ENCODE data around the gene SIT1.
"Not testable (repeated sequence)": the region's sequence is repeated elsewhere in the genome, so short reads cannot be mapped to it uniquely, and the experiment has no call there.

Gene SIT1

DNA sequence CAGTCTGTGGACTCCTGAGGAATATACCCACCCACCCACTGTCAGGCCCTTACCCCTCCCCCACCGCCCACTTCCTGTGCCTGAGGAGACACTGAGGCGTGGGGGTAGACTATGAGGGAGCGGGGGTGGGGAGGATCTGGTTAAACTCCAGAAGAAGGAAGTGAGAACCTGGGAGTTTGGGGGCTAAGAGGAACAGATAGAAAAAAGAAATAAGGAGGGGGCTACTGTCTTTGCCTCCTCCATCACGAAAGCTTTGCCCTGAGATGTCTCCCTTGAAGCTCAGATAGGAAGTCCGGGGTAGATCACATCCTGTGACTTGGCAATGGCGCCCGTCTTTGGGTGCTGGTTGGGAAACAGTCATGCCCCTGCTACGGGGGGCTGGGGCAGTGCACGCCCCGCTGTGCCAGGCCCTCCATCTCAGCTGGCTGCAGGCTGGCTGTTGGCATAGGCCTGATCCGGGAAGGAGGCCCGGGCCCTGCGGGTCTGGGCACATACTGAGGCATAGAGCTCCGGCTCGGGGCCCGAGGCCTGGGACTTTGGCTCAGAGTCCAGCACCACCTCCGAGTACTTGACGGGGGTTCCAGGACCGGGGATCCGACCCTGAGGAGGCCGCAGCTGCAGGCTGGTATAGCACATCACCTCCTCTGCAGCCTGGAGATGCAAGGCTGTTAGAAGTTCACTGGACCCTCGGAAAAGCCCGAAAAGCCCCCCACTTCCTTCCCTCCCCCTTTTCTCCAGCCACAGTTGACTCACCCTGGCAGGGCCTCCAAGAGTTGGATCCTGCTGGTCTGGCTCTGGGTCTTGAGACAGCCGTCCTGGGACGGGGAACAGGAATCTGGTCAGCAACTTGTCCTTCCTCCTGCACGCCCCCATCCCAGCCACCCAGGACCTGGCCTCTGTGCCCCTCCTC is 1.0 kb downstream of the SIT1 start:
- H3K27ac ChIP-seq, result peak overlapping the region; percentile 43
- DNase-seq (ENCODE audit: low spot score), result no peak
- POLR2A ChIA-PET (ENCODE audit: low non-redundant PET), result no interaction called here
- TF ChIP-seq, protein P1, sequence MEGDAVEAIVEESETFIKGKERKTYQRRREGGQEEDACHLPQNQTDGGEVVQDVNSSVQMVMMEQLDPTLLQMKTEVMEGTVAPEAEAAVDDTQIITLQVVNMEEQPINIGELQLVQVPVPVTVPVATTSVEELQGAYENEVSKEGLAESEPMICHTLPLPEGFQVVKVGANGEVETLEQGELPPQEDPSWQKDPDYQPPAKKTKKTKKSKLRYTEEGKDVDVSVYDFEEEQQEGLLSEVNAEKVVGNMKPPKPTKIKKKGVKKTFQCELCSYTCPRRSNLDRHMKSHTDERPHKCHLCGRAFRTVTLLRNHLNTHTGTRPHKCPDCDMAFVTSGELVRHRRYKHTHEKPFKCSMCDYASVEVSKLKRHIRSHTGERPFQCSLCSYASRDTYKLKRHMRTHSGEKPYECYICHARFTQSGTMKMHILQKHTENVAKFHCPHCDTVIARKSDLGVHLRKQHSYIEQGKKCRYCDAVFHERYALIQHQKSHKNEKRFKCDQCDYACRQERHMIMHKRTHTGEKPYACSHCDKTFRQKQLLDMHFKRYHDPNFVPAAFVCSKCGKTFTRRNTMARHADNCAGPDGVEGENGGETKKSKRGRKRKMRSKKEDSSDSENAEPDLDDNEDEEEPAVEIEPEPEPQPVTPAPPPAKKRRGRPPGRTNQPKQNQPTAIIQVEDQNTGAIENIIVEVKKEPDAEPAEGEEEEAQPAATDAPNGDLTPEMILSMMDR (conservative IDR thresholded peaks at IDR 0.05; ENCODE audit: low read depth), result no peak
- CTCF ChIA-PET, result interaction anchor here (1.0 to 1.5 kb wide), 2 partner anchors 8 to 140 kb away, joined by 3 read pairs; partner anchors contain the start of genes CCDC107 and RMRP

- DNase-seq (ENCODE audit: low spot score), result peak; percentile 96
- CTCF ChIA-PET, result interaction anchor here (0.6 to 2.8 kb wide), 24 partner anchors 9 to 1291 kb away, joined by 3 to 21 read pairs (median 3); partner anchors contain the start of genes ATOSB, CCDC107, CREB3 and RMRP
- POLR2A ChIA-PET (ENCODE audit: low non-redundant PET), result interaction anchor here (1.5 kb wide), 1 partner anchor 85 kb away, joined by 4 read pairs; no protein-coding TSS in a partner anchor
- peak overlapping the region; percentile 85 for H3K27ac ChIP-seq
- TF ChIP-seq, protein P1 (conservative IDR thresholded peaks at IDR 0.05; ENCODE audit: low read depth), result peak; percentile 100
Observed at GRCh38 chr9:35646533-35647265, 4.0 kb downstream of the SIT1 start.

GRCh38 chr9:35646153-35646532 is 4.6 kb downstream of the SIT1 start:
- POLR2A ChIA-PET (ENCODE audit: low non-redundant PET), result interaction anchor here (1.5 kb wide), 1 partner anchor 85 kb away, joined by 4 read pairs; no protein-coding TSS in a partner anchor
- H3K27ac ChIP-seq, result peak overlapping the region; percentile 85
- CTCF ChIA-PET, result interaction anchor here (0.6 to 2.8 kb wide), 18 partner anchors 12 to 1291 kb away, joined by 3 to 21 read pairs (median 4); partner anchors contain the start of genes CCDC107, CREB3, RMRP and TLN1
- DNase-seq (ENCODE audit: low spot score), result peak; percentile 92
- TF ChIP-seq, protein P1 (conservative IDR thresholded peaks at IDR 0.05; ENCODE audit: low read depth), result no peak

- peak overlapping the region; percentile 85 for H3K27ac ChIP-seq
- CTCF ChIA-PET, result interaction anchor here (0.6 to 2.8 kb wide), 14 partner anchors 12 to 958 kb away, joined by 3 to 21 read pairs (median 4); partner anchors contain the start of genes CCDC107, CREB3, RMRP and TLN1
- POLR2A ChIA-PET (ENCODE audit: low non-redundant PET), result interaction anchor here (1.5 kb wide), 1 partner anchor 86 kb away, joined by 4 read pairs; no protein-coding TSS in a partner anchor
- DNase-seq (ENCODE audit: low spot score), result not testable (repeated sequence)
Observed at GRCh38 chr9:35645736-35646135, 5.0 kb downstream of the SIT1 start.

- TF ChIP-seq, protein P1 (conservative IDR thresholded peaks at IDR 0.05; ENCODE audit: low read depth), result no peak
- POLR2A ChIA-PET (ENCODE audit: low non-redundant PET), result no interaction called here
- H3K27ac ChIP-seq, result no peak overlapping the region
- no peak for DNase-seq (ENCODE audit: low spot score)
- CTCF ChIA-PET, result no interaction called here
Observed at GRCh38 chr9:35643046-35643445, 7.7 kb downstream of the SIT1 start.

GRCh38 chr9:35641478-35641877 is 9.3 kb downstream of the SIT1 start:
- H3K27ac ChIP-seq; DNase-seq (ENCODE audit: low spot score); POLR2A ChIA-PET (ENCODE audit: low non-redundant PET); CTCF ChIA-PET: not testable (repeated sequence)

GRCh38 chr9:35640431-35640830 is 10.3 kb downstream of the SIT1 start:
- not testable (repeated sequence) for H3K27ac ChIP-seq

More at GRCh38 chr9:35640431-35640830, 10.3 kb downstream of the SIT1 start:
- DNase-seq (ENCODE audit: low spot score); POLR2A ChIA-PET (ENCODE audit: low non-redundant PET): not testable (repeated sequence)
- CTCF ChIA-PET, result interaction anchor here (0.7 kb wide), 1 partner anchor 389 kb away, joined by 3 read pairs; no protein-coding TSS in a partner anchor
